A673 (cell line): ENCODE measurements around the gene FCN1. TPM values are rescaled to one million over a fixed set of nuclear protein-coding genes. Genes with fewer than 3 reads are reported as not detected.

ENCODE experiments used
- BruUV-seq: library from RNA; stranded (reverse); fragments of 400-500 nt; replicated peaks from 2 replicates; lab custom pipeline; 2021; lab: Mats Ljungman, UMichigan
- CTCF ChIA-PET: fragments of 300-600 bp; sonication (Branson Sonifier 250); formaldehyde crosslinking; loops from one replicate; lab custom pipeline; 2022; ENCODE audit warnings: antibody characterized with exemption; lab: Charles Lee
- POLR2A ChIA-PET: fragments of 300-600 bp; sonication (Branson Sonifier 250); formaldehyde crosslinking; loops from one replicate; lab custom pipeline; 2022; ENCODE audit warnings: antibody characterized with exemption; ENCODE audit not compliant: low non-redundant PET; lab: Charles Lee
- DNase-seq: peaks from one replicate; pipeline ENCODE4 v3.0.0-alpha.2; 2015; ENCODE audit warnings: low spot score
- H3K27ac ChIP-seq: fragments of 200-600 bp; sonication (generic); 2 replicates; pipeline ENCODE4 v1.5.1; 2016; ENCODE audit warnings: mixed run types, low read depth, mild to moderate bottlenecking, mixed read lengths, antibody characterized with exemption, low read length; ENCODE audit not compliant: poor library complexity, severe bottlenecking
- H3K27me3 ChIP-seq: fragments of 200-600 bp; sonication (generic); replicated peaks from 2 replicates; pipeline ENCODE4 v1.6.1; 2017; ENCODE audit warnings: mixed run types, low read depth, mild to moderate bottlenecking, mixed read lengths, antibody characterized with exemption, low read length; ENCODE audit not compliant: insufficient read depth, poor library complexity
- H3K36me3 ChIP-seq: fragments of 200-600 bp; sonication (generic); 2 replicates; pipeline ENCODE4 v1.6.1; 2016; ENCODE audit warnings: mixed run types, mild to moderate bottlenecking, mixed read lengths, antibody characterized with exemption, low read length; ENCODE audit not compliant: insufficient read depth, poor library complexity, severe bottlenecking
- H3K4me1 ChIP-seq: fragments of 200-600 bp; sonication (generic); 2 replicates; pipeline ENCODE4 v1.6.1; 2017; ENCODE audit warnings: mixed run types, mild to moderate bottlenecking, mixed read lengths, antibody characterized with exemption, low read length; ENCODE audit not compliant: insufficient read depth, poor library complexity, severe bottlenecking
- H3K4me3 ChIP-seq: fragments of 200-600 bp; sonication (generic); 2 replicates; pipeline ENCODE4 v1.5.1; 2016; ENCODE audit warnings: low read depth, mixed run types, mild to moderate bottlenecking, mixed read lengths, low read length; ENCODE audit not compliant: poor library complexity, severe bottlenecking
- H3K9me3 ChIP-seq: fragments of 200-600 bp; sonication (generic); 2 replicates; pipeline ENCODE4 v1.6.1; 2016; ENCODE audit warnings: mixed run types, low read depth, mild to moderate bottlenecking, mixed read lengths, antibody characterized with exemption, low read length; ENCODE audit not compliant: poor library complexity, severe bottlenecking
- CTCF ChIP-seq: fragments of 300-800, 200-600 bp; sonication (generic); conservative IDR thresholded peaks from 2 replicates; pipeline ENCODE4 v1.5.1; 2017; ENCODE audit warnings: low read depth, mild to moderate bottlenecking, antibody characterized with exemption, low read length, moderate library complexity, mixed read lengths
- EZH2 ChIP-seq: fragments of 200-600 bp; sonication (generic); IDR thresholded peaks from 2 replicates; pipeline ENCODE4 v1.6.1; 2017; ENCODE audit warnings: borderline replicate concordance, low read depth, mild to moderate bottlenecking, mixed read lengths, antibody characterized with exemption, low read length; ENCODE audit not compliant: poor library complexity, severe bottlenecking
- intact Hi-C: fragments of 100-400 bp; cut with micrococcal nuclease; formaldehyde crosslinking; loops from one replicate; pipeline ENCODE4 v1.10.0; 2022; ENCODE audit not compliant: unreplicated experiment
- total RNA-seq: library from RNA; stranded (reverse); gene quantifications from 2 replicates; pipeline ENCODE4 v1.2.3, GENCODE V29; 2021

Gene FCN1
- total RNA-seq, 1 experiment from 2014 or later, result not detected

GRCh38 chr9:134918646-134919045 lies 934 bp upstream of the FCN1 start:
- H3K36me3 ChIP-seq, result no peaks in the 10 kb centered on the region
- no peaks in the 10 kb centered on the region for H3K27me3 ChIP-seq
- intact Hi-C loops, result no loop called here
- DNase-seq, result no peak
- no TSS peak for BruUV-seq
- H3K27ac ChIP-seq, result no peak overlapping the region
- H3K4me1 ChIP-seq, result no peaks in the 10 kb centered on the region
- CTCF ChIA-PET, result interaction anchor here (0.6 kb wide), 1 partner anchor 901 kb away, joined by 6 read pairs; no protein-coding TSS in a partner anchor
- H3K4me3 ChIP-seq, result no peak overlapping the region
- TF ChIP-seq EZH2 (no peak), CTCF (no peak)
- peaks cover 11% of the 10 kb centered on the region for H3K9me3 ChIP-seq
- POLR2A ChIA-PET, result no interaction called here

- Histone ChIP-seq H3K4me1 (no peaks in the 10 kb centered on the region), H3K27me3 (no peaks in the 10 kb centered on the region), H3K4me3 (no peak overlapping the region), H3K9me3 (peaks cover 11% of the 10 kb centered on the region), H3K36me3 (no peaks in the 10 kb centered on the region), H3K27ac (no peak overlapping the region)
- DNase-seq, result no peak
- intact Hi-C loops, result no loop called here
- no TSS peak for BruUV-seq
- TF ChIP-seq EZH2 (no peak), CTCF (no peak)
- ChIA-PET POLR2A (no interaction called here), CTCF (no interaction called here)
These were observed 1.5 kb downstream of the FCN1 start for GRCh38 chr9:134916161-134916665.

GRCh38 chr9:134915046-134915985 lies 2.4 kb downstream of the FCN1 start:
- Histone ChIP-seq H3K9me3 (peaks cover 11% of the 10 kb centered on the region), H3K4me3 (no peak overlapping the region), H3K36me3 (no peaks in the 10 kb centered on the region), H3K27me3 (no peaks in the 10 kb centered on the region), H3K4me1 (no peaks in the 10 kb centered on the region), H3K27ac (no peak overlapping the region)
- DNase-seq, result no peak
- no TSS peak for BruUV-seq
- intact Hi-C loops, result no loop called here
- no peak for TF ChIP-seq EZH2
- no peak for TF ChIP-seq CTCF
- ChIA-PET CTCF (no interaction called here), POLR2A (no interaction called here)
